A673 (cell line): ENCODE measurements around the gene PRKAG2.

Experiments used
- EZH2 ChIP-seq: fragments of 200-600 bp; sonication (generic); IDR thresholded peaks from 2 replicates; pipeline ENCODE4 v1.6.1; 2017; ENCODE audit warnings: borderline replicate concordance, low read depth, mild to moderate bottlenecking, mixed read lengths, antibody characterized with exemption, low read length; ENCODE audit not compliant: poor library complexity, severe bottlenecking
- TF ChIP-seq, protein P1 (sequence below): fragments of 300-800, 200-600 bp; sonication (generic); conservative IDR thresholded peaks from 2 replicates; pipeline ENCODE4 v1.5.1; 2017; ENCODE audit warnings: low read depth, mild to moderate bottlenecking, antibody characterized with exemption, low read length, moderate library complexity, mixed read lengths

DNA sequence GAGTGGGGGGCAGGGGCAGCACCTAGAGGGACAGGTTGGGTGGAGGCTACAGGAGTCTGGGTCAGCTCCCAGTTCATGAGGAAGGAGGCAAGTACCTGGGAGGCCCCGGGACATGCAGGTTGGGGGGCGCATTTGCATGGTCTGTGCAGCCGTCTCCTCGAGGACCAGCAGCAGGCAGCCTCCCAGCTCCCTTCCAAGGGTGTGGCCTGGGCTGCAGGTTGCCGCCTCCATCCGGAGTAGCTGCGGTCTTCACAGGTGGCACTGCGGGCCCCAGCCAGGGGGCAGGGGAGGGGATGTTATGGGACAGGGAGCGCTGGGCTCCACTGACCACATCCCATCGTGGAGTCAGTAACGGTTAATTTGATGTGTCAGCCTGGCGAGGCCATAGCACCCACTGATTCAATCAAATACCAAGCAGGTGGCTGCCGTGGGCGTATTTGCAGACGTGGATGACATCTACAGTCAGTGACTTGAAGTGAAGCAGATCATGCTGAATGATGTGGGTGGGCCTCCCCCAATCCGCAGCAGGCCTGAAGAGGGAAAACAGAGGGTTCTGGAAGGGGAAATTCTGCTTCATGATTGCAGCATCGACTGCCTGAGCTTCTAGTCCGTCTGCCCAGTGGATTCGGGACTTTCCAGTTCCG, 81.6 kb downstream of the PRKAG2 start:
- no peak for TF ChIP-seq EZH2
- TF ChIP-seq, protein P1, sequence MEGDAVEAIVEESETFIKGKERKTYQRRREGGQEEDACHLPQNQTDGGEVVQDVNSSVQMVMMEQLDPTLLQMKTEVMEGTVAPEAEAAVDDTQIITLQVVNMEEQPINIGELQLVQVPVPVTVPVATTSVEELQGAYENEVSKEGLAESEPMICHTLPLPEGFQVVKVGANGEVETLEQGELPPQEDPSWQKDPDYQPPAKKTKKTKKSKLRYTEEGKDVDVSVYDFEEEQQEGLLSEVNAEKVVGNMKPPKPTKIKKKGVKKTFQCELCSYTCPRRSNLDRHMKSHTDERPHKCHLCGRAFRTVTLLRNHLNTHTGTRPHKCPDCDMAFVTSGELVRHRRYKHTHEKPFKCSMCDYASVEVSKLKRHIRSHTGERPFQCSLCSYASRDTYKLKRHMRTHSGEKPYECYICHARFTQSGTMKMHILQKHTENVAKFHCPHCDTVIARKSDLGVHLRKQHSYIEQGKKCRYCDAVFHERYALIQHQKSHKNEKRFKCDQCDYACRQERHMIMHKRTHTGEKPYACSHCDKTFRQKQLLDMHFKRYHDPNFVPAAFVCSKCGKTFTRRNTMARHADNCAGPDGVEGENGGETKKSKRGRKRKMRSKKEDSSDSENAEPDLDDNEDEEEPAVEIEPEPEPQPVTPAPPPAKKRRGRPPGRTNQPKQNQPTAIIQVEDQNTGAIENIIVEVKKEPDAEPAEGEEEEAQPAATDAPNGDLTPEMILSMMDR, result no peak
